HG03565 (cell line): Measurements from ENCODE around the gene LHX5.

Experiments used
- ATAC-seq: cut with Tn5 transposase; IDR thresholded peaks from one replicate; pipeline ENCODE4 v1.9.1; 2021; ENCODE audit warnings: mild to moderate bottlenecking, moderate library complexity; ENCODE audit not compliant: unreplicated experiment

LHX5 gene

DNA sequence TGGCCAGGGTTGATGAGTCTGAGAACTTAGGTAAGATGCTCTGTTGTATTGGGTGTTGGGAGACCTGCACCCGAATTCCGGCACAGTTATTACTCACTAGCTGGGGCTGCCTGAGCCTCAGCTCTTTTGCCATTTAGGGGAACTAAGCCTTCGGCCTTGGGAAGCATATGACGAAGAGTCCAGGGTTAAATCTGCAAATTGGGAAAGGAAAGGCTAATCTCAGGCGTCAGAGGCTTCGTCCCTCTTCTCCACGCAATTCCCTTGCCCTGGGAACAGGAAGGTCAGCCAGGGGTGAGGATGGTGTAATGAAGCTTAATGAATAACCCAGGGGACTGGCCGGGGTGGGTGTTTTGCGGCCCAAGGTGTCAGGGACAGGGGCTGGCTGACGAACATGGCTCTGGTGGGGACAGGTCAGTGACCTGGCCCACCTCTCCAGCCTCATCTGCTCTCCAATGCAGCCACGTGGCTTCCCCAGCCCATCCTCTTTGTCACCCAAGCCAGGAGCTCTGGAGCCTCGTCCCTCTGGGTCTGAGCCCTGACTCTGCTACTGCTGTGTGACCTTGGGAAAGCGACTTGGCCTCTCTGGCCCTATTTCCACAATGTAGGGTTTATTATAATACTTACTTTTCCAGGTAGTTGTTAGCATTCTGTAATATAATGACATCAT is 53.3 kb downstream of the LHX5 start:
- ATAC-seq: no peak

DNA sequence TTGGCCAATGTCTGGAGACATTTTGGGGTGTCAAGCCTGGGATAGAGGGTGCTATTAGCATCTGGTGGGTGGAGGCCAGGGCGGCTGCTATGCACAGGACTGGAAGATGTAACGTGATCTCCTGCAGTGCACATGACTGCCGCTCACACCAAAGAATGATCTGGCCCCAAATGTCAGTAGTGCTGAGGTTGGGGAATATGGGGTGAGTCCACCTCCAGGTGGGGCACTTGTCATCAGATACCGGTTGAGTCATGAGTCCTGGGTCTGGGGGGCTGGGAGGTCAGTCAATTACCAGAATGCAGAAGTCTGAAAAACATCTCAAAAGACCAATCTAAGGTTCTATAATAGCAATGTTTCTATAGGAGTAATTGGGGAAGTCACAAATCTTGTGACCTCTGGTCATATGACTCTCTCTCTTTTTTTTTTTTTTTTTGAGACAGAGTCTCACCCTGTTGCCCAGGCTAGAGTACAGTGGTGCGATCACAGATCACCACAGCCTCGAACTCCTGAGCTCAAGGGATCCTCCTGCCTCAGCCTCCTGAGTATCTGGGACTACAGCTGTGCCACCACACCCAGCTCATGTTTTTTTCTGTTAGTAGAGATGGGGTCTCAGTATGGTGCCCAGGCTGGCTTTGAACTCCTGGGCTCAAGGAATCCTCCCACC is 55.4 kb downstream of the LHX5 start:
- ATAC-seq: no peak

- no peak for ATAC-seq
Measured at GRCh38 chr12:113414519-113415038, 57.1 kb downstream of the LHX5 start.

DNA sequence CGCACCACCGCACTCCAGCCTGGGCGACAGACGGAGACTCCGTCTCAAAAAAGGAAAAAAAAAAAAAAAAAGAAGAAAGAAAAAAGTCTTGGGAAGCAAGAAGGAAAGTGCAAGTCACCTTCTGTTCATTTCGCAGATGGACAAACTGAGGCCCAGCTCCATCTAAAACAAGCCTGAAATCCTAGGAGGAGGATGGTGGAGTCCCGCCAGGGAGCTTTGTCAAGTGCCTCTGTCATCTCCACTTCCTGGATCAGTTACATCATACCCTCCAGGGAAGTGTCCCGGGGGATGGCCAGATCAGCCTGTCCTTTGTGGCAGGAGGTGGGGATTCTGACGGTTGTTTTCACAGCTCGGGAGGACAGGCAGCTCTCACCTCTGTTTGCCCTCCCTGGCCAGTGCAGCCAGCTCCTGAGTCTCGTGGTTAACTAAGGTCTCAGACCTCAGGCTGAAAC is 58.2 kb downstream of the LHX5 start:
- no peak for ATAC-seq
